ENCODE results near the gene TSSK6. TPM values are rescaled to one million over a fixed set of nuclear protein-coding genes. Genes with fewer than 3 reads are reported as not detected.

The TSSK6 gene
- total and polyA plus RNA-seq, 2 experiments from 2014 or later = 0.60 to 11.9 TPM

- TF ChIP-seq CTCF (IDR thresholded peaks at IDR 0.05; ENCODE audit: low read depth, low read length) = no peak
- peak in 1 of 2 donors; percentile 79 for DNase-seq (ENCODE audit: low read depth in 1 of 2, low spot score in 1 of 2)
- Histone ChIP-seq H3K4me3 (no peak overlapping the region), H3K36me3 (no peaks in the 10 kb centered on the region), H3K27me3 (peaks cover 8% of the 10 kb centered on the region), H3K27ac (no peak overlapping the region), H3K4me1 (ENCODE audit: low read depth) (no peaks in the 10 kb centered on the region), H3K9me3 (ENCODE audit: low read depth) (no peaks in the 10 kb centered on the region)
Measured at GRCh38 chr19:19540064-19540714, 24.8 kb upstream of the TSSK6 start.

GRCh38 chr19:19539698-19540063 is 24.3 kb upstream of the TSSK6 start:
- DNase-seq (ENCODE audit: low read depth in 1 of 2, low spot score in 1 of 2) = no peak
- Histone ChIP-seq H3K27ac (no peak overlapping the region), H3K4me3 (no peak overlapping the region), H3K27me3 (peaks cover 8% of the 10 kb centered on the region), H3K9me3 (ENCODE audit: low read depth) (no peaks in the 10 kb centered on the region), H3K36me3 (no peaks in the 10 kb centered on the region), H3K4me1 (ENCODE audit: low read depth) (no peaks in the 10 kb centered on the region)
- TF ChIP-seq CTCF (IDR thresholded peaks at IDR 0.05; ENCODE audit: low read depth, low read length) = no peak

GRCh38 chr19:19538785-19539166 is 23.4 kb upstream of the TSSK6 start:
- Histone ChIP-seq H3K4me3 (peak overlapping the region; percentile 39), H3K36me3 (no peaks in the 10 kb centered on the region), H3K27ac (no peak overlapping the region), H3K27me3 (peaks cover 8% of the 10 kb centered on the region), H3K9me3 (ENCODE audit: low read depth) (no peaks in the 10 kb centered on the region), H3K4me1 (ENCODE audit: low read depth) (no peaks in the 10 kb centered on the region)
- no peak for TF ChIP-seq CTCF (IDR thresholded peaks at IDR 0.05; ENCODE audit: low read depth, low read length)
- peak in 1 of 2 donors; percentile 33 for DNase-seq (ENCODE audit: low read depth in 1 of 2, low spot score in 1 of 2)

GRCh38 chr19:19538061-19538784 is 22.9 kb upstream of the TSSK6 start, which contains the start of gene CILP2:
Gene CILP2 (plus strand): TSS chr19:19538265. CDS start chr19:19538350, 85 bp downstream.
- Histone ChIP-seq H3K9me3 (ENCODE audit: low read depth) (no peaks in the 10 kb centered on the region), H3K4me3 (peak within 1 kb of the TSS; percentile 39), H3K36me3 (no peaks in the 10 kb centered on the region), H3K27me3 (peaks cover 8% of the 10 kb centered on the region), H3K27ac (no peak within 1 kb of the TSS), H3K4me1 (ENCODE audit: low read depth) (no peaks in the 10 kb centered on the region)
- no peak for TF ChIP-seq CTCF (IDR thresholded peaks at IDR 0.05; ENCODE audit: low read depth, low read length)
- DNase-seq (ENCODE audit: low read depth in 1 of 2, low spot score in 1 of 2) = peak; percentile 32 to 78

- no peak for DNase-seq (ENCODE audit: low read depth in 1 of 2, low spot score in 1 of 2)
- Histone ChIP-seq H3K27me3 (peaks cover 8% of the 10 kb centered on the region), H3K27ac (no peak overlapping the region), H3K4me3 (no peak overlapping the region), H3K36me3 (no peaks in the 10 kb centered on the region), H3K4me1 (ENCODE audit: low read depth) (no peaks in the 10 kb centered on the region), H3K9me3 (ENCODE audit: low read depth) (no peaks in the 10 kb centered on the region)
- TF ChIP-seq CTCF (IDR thresholded peaks at IDR 0.05; ENCODE audit: low read depth, low read length) = no peak
Measured at GRCh38 chr19:19537075-19538048, 22.0 kb upstream of the TSSK6 start.
